HFF-Myc (cell line): Measurements from ENCODE around the gene ANAPC4.
A peak's percentile ranks its signal among the peaks of the same experiment; 100 is the strongest.
"Not testable (repeated sequence)": the region's sequence is repeated elsewhere in the genome, so short reads cannot be mapped to it uniquely, and the experiment has no call there.

ENCODE experiments used
- DNase-seq: peaks from one replicate; pipeline ENCODE4 v3.0.0-alpha.2; 2011; ENCODE audit warnings: low read depth; ENCODE audit errors: extremely low read depth
- H3K4me3 ChIP-seq: replicated peaks from 2 replicates; pipeline ENCODE4 v1.5.1; 2011; ENCODE audit warnings: low read depth, mild to moderate bottlenecking, control low read depth, low read length
- CTCF ChIP-seq: IDR thresholded peaks from 2 replicates; pipeline ENCODE4 v1.5.1; 2012; ENCODE audit warnings: mild to moderate bottlenecking, low read depth, low read length, control low read depth; ENCODE audit errors: missing control alignments

The ANAPC4 gene

GRCh38 chr4:25376754-25377571 is at the start of gene ANAPC4:
Gene ANAPC4 (plus strand): TSS chr4:25377263. CDS start chr4:25377428, 165 bp downstream.
- peak; percentile 51 for DNase-seq
- TF ChIP-seq CTCF = no peak
- H3K4me3 ChIP-seq = peak within 1 kb of the TSS; percentile 89

GRCh38 chr4:25328463-25328862 is 48.6 kb upstream of the ANAPC4 start:
- H3K4me3 ChIP-seq, DNase-seq: not testable (repeated sequence)

GRCh38 chr4:25330335-25330734 is 46.7 kb upstream of the ANAPC4 start:
- no peak for DNase-seq
- H3K4me3 ChIP-seq = no peak overlapping the region
- no peak for TF ChIP-seq CTCF

- no peak overlapping the region for H3K4me3 ChIP-seq
- no peak for DNase-seq
- no peak for TF ChIP-seq CTCF
Observed at GRCh38 chr4:25330905-25331808, 45.9 kb upstream of the ANAPC4 start.

GRCh38 chr4:25343671-25344070 is 33.4 kb upstream of the ANAPC4 start:
- H3K4me3 ChIP-seq = no peak overlapping the region
- TF ChIP-seq CTCF = no peak
- DNase-seq = no peak

- no peak for TF ChIP-seq CTCF
- peak; percentile 11 for DNase-seq
- H3K4me3 ChIP-seq = no peak overlapping the region
Observed at GRCh38 chr4:25345744-25346143, 31.3 kb upstream of the ANAPC4 start.

GRCh38 chr4:25346913-25347312 is 30.1 kb upstream of the ANAPC4 start:
- H3K4me3 ChIP-seq = no peak overlapping the region
- no peak for TF ChIP-seq CTCF
- no peak for DNase-seq
